ENCODE results near the gene MESP1. TPM values are rescaled to one million over a fixed set of nuclear protein-coding genes. Genes with fewer than 3 reads are reported as not detected.

Gene MESP1
- total and polyA plus RNA-seq, 8 donors = 0.58 to 60.5 (median 1.7) TPM; not detected in 1

DNA sequence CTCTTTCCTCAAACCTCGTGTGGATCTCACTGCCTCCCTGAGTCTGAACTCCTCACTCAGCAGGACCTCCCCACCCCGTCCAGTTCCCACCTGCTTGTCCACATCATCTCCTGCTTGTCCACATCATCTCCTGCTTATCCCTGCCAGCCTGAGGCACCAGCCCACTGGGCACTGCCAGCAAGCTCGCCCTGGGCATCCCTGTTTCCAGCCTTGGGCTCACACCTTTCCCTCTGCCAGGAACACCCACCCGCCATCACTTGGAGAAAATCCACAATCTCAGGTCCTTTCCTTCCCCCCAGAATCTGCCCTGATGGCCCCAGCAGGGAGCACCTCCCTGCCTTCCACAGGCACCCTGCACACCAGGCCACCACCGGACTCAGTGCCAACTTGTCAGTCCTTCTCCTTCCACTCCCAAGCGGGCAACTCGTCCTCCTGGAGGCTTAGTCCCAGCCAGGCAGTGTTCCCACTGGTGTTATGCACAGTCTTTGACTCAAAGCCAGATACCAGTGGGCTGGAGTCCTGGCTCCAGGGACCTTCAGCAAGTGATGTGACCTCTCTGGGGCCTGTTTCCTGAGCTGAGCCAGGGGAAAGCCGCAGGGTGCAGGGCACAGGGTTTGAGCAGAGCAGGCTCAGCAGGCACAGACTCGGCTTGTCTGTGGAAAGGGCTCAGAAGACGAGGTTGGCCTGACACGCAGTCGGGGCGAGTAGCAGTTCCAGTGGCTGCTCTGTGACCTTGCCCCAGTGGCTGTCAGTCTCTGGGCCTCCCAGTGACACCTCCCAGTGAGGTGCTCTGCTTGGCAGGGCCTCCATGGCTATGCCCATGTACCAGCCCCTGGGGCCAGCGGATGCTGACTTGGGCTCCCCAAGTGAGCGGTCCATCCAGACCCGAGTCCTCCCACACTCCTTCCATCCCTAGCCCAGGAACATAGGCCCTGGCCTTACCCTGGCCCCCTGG is 15.6 kb upstream of the MESP1 start:
- H3K4me3 ChIP-seq = no peak overlapping the region
- H3K9me3 ChIP-seq = no peaks in the 10 kb centered on the region
- H3K27ac ChIP-seq = peak overlapping the region in 2 of 5 donors; percentile 43 to 55
- 70 to 88% (median 86%) methylated on average over 11 to 16 of the region's 16 CpGs for WGBS, 5 donors
- H3K27me3 ChIP-seq = no peaks in the 10 kb centered on the region
- DNase-seq = peak; percentile 5 to 52
- intact Hi-C loops (cut with DNase I; ENCODE audit: low total_unique reads) = no loop called here
- H3K36me3 ChIP-seq = no peaks in the 10 kb centered on the region
- no peak for TF ChIP-seq POLR2A (IDR thresholded peaks at IDR 0.05)
- TF ChIP-seq CTCF (IDR thresholded peaks at IDR 0.05) = no peak
- TF ChIP-seq POLR2AphosphoS5 (IDR thresholded peaks at IDR 0.05) = no peak
- TF ChIP-seq EP300 (IDR thresholded peaks at IDR 0.05) = no peak
- H3K4me1 ChIP-seq = peaks cover 4 to 21% (median 14%) of the 10 kb centered on the region in 4 donors

- WGBS, 5 donors = 0 to 100% (median 94%) methylated on average over 1 of the region's 1 CpG
- Histone ChIP-seq H3K4me1 (peaks cover 4 to 31% (median 23%) of the 10 kb centered on the region in 4 donors), H3K27me3 (no peaks in the 10 kb centered on the region), H3K27ac (no peak overlapping the region), H3K36me3 (no peaks in the 10 kb centered on the region), H3K4me3 (no peak overlapping the region), H3K9me3 (no peaks in the 10 kb centered on the region)
- intact Hi-C loops (cut with DNase I; ENCODE audit: low total_unique reads) = no loop called here
- TF ChIP-seq EP300 (IDR thresholded peaks at IDR 0.05) = no peak
- no peak for TF ChIP-seq POLR2A (IDR thresholded peaks at IDR 0.05)
- no peak for TF ChIP-seq CTCF (IDR thresholded peaks at IDR 0.05)
- TF ChIP-seq POLR2AphosphoS5 (IDR thresholded peaks at IDR 0.05) = no peak
- no peak for DNase-seq
Observed at GRCh38 chr15:89765694-89766093, 14.6 kb upstream of the MESP1 start.

- H3K4me3 ChIP-seq = no peak overlapping the region
- no peaks in the 10 kb centered on the region for H3K9me3 ChIP-seq
- WGBS, 5 donors = 77 to 92% (median 86%) methylated on average over 5 of the region's 5 CpGs
- H3K36me3 ChIP-seq = no peaks in the 10 kb centered on the region
- no peak for TF ChIP-seq POLR2A (IDR thresholded peaks at IDR 0.05)
- TF ChIP-seq EP300 (IDR thresholded peaks at IDR 0.05) = no peak
- no peak for TF ChIP-seq POLR2AphosphoS5 (IDR thresholded peaks at IDR 0.05)
- TF ChIP-seq CTCF (IDR thresholded peaks at IDR 0.05) = no peak
- H3K27ac ChIP-seq = peak overlapping the region in 3 of 5 donors; percentile 53 to 73 (median 72)
- intact Hi-C loops (cut with DNase I; ENCODE audit: low total_unique reads) = loop anchor here (5.0 kb wide), 1 partner anchor 110 kb away; no protein-coding TSS in a partner anchor
- H3K4me1 ChIP-seq = peaks cover 0 to 29% (median 20%) of the 10 kb centered on the region in 4 donors
- peaks cover 0 to 9% (median 0%) of the 10 kb centered on the region in 3 donors for H3K27me3 ChIP-seq
- DNase-seq = peak in 1 of 2 donors; percentile 3
Observed at GRCh38 chr15:89761929-89762328, 10.9 kb upstream of the MESP1 start.

DNA sequence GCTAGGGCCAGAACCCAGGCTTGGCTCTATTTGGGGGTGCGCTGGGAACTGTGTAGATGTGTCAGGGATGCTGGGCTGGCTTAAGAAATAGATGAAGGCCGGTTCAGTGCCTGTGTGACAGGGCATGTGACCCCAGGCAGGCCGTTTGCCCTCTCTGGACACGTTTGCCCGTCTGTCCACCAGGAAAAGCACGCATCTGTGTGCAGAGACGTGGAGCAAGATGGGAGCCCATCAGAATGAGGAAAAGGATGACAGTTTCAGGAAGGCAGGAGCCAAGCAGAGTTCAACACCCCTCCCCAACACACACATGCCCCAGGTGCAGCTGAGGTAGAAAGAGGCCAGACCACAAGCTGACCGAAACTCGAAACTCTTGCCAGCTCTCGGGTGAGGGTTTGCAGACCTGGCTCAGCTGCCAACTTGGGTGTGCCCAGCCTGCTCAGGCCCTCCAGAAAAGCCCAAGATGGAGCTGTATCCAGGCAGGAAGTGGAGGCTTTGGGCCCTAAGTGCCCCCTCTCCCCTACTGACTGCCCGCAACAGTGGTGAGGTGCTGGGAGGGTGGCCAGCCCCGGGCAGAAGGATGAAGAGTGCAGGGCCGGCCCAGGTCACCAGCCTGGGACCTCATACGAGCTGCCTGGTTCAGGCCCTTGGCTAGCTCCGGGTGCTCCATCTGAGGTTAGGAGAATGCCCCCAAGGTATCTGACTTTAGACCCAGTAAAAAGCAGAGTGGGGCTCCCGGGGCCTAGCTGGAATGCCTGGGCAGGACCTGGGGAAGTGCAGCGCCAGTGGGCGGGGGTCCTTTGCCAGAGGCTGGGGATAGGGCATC is 10.2 kb upstream of the MESP1 start:
- H3K36me3 ChIP-seq = no peaks in the 10 kb centered on the region
- intact Hi-C loops (cut with DNase I; ENCODE audit: low total_unique reads) = loop anchor here (5.0 kb wide), 1 partner anchor 111 kb away; no protein-coding TSS in a partner anchor
- WGBS, 5 donors = 40 to 57% (median 53%) methylated on average over 13 to 18 of the region's 18 CpGs
- peak in 1 of 2 donors; percentile 84 for DNase-seq
- no peak overlapping the region for H3K4me3 ChIP-seq
- H3K27ac ChIP-seq = peak overlapping the region; percentile 20 to 73 (median 53)
- peaks cover 0 to 9% (median 0%) of the 10 kb centered on the region in 3 donors for H3K27me3 ChIP-seq
- H3K4me1 ChIP-seq = peaks cover 0 to 27% (median 23%) of the 10 kb centered on the region in 4 donors
- TF ChIP-seq POLR2A (IDR thresholded peaks at IDR 0.05) (no peak), EP300 (IDR thresholded peaks at IDR 0.05) (no peak)
- no peaks in the 10 kb centered on the region for H3K9me3 ChIP-seq
